ENCODE results near the gene RIPOR3. TPM values are rescaled to one million over a fixed set of nuclear protein-coding genes. Genes with fewer than 3 reads are reported as not detected.

RIPOR3 gene
- total RNA-seq, 4 donors from 2014 or later: 1.3 to 9.7 (median 3.3) TPM

GRCh38 chr20:50633361-50633760 lies 58.0 kb downstream of the RIPOR3 start:
- no peaks in the 10 kb centered on the region for H3K36me3 ChIP-seq
- no peak for TF ChIP-seq POLR2A (IDR thresholded peaks at IDR 0.05)
- no peak for TF ChIP-seq CTCF (IDR thresholded peaks at IDR 0.05)
- peaks cover 17 to 36% (median 21%) of the 10 kb centered on the region in 3 donors for H3K4me1 ChIP-seq
- DNase-seq: no peak
- no peak overlapping the region for H3K4me3 ChIP-seq
- H3K27me3 ChIP-seq: no peaks in the 10 kb centered on the region
- no peak overlapping the region for H3K27ac ChIP-seq
- no peaks in the 10 kb centered on the region for H3K9me3 ChIP-seq
- intact Hi-C loops (cut with DNase I): no loop called here
- 65 to 70% methylated on average over 8 to 9 of the region's 10 CpGs for WGBS, 2 donors

- Histone ChIP-seq H3K27me3 (no peaks in the 10 kb centered on the region), H3K27ac (no peak overlapping the region), H3K4me3 (no peak overlapping the region), H3K36me3 (no peaks in the 10 kb centered on the region), H3K9me3 (no peaks in the 10 kb centered on the region), H3K4me1 (peaks cover 17 to 29% (median 20%) of the 10 kb centered on the region in 3 donors)
- 94% methylated on average over 3 of the region's 5 CpGs; no CpG with 5 or more reads in 1 of the 2 donors for WGBS, 2 donors
- TF ChIP-seq CTCF (IDR thresholded peaks at IDR 0.05) (no peak), POLR2A (IDR thresholded peaks at IDR 0.05) (no peak)
- no peak for DNase-seq
- intact Hi-C loops (cut with DNase I): no loop called here
These were observed 58.6 kb downstream of the RIPOR3 start for GRCh38 chr20:50632701-50633100.

GRCh38 chr20:50632236-50632635 lies 59.1 kb downstream of the RIPOR3 start:
- TF ChIP-seq POLR2A (IDR thresholded peaks at IDR 0.05): no peak
- TF ChIP-seq CTCF (IDR thresholded peaks at IDR 0.05): no peak
- peaks cover 17 to 25% (median 18%) of the 10 kb centered on the region in 3 donors for H3K4me1 ChIP-seq
- intact Hi-C loops (cut with DNase I): no loop called here
- WGBS, 2 donors: 79 to 100% methylated on average over 4 to 7 of the region's 7 CpGs
- no peaks in the 10 kb centered on the region for H3K27me3 ChIP-seq
- H3K36me3 ChIP-seq: no peaks in the 10 kb centered on the region
- no peak for DNase-seq
- H3K27ac ChIP-seq: no peak overlapping the region
- H3K9me3 ChIP-seq: no peaks in the 10 kb centered on the region
- H3K4me3 ChIP-seq: no peak overlapping the region

DNA sequence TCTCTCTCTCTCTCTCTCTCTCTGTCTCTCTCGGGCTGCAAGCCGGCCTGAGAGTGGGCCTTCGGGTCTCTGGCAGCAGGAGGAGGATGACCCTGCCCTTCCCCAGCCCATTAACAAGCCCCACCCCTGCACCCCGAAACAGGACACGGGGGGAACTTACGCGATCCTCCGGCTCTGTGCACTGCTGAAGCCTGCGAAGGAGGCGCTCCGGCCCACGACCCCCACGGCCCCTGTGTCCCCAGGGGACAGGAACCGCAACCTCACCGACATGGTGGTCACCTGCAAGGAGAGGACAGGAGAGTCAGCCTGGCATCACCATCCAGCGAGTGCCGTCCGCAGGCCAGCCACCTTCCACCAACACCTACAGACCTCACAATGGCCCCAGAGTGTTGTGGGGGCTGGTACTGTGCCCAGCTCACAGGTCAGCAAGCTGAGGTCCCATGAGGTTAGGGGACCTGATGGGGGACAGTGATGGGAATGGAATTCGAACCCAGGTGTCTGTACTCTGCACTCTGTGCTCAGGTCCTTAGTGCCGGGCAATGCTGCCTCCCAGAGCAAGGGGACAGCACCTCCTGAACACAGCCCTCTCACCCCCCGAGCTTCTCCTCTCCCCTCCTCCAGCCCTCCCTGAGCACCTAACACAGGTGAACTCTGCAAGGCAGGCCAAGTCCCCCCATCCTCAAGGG lies 60.6 kb downstream of the RIPOR3 start:
- no peak for DNase-seq
- Histone ChIP-seq H3K27me3 (no peaks in the 10 kb centered on the region), H3K4me1 (peaks cover 3 to 20% (median 8%) of the 10 kb centered on the region in 3 donors), H3K4me3 (no peak overlapping the region), H3K27ac (no peak overlapping the region), H3K36me3 (no peaks in the 10 kb centered on the region), H3K9me3 (no peaks in the 10 kb centered on the region)
- TF ChIP-seq POLR2A (IDR thresholded peaks at IDR 0.05) (no peak), CTCF (IDR thresholded peaks at IDR 0.05) (no peak)
- intact Hi-C loops (cut with DNase I): no loop called here
- WGBS, 2 donors: 68 to 92% methylated on average over 4 to 6 of the region's 21 CpGs

DNA sequence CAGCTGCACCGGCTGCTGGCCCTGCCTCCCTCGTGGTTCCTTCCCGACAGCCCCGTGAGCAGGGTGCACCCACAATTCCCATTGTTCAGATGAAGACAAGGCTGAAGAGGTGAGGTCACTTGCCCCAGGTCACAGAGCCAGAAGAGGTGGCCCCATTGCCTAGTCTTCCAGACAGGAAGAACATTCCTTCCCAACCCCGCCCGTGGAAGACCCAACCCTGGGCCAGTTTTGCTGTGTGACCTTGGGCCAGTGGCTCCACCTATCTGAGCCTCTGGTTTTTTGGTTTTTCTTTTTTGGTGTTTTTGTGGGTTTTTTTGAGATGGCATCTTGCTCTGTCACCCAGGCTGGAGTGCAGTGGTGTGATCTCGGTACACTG lies 61.7 kb downstream of the RIPOR3 start:
- no peak for DNase-seq
- WGBS, 2 donors: 63 to 94% methylated on average over 4 to 5 of the region's 7 CpGs
- intact Hi-C loops (cut with DNase I): no loop called here
- no peaks in the 10 kb centered on the region for H3K9me3 ChIP-seq
- no peak for TF ChIP-seq POLR2A (IDR thresholded peaks at IDR 0.05)
- TF ChIP-seq CTCF (IDR thresholded peaks at IDR 0.05): no peak
- H3K36me3 ChIP-seq: no peaks in the 10 kb centered on the region
- H3K27me3 ChIP-seq: no peaks in the 10 kb centered on the region
- peaks cover 0 to 16% (median 9%) of the 10 kb centered on the region in 3 donors for H3K4me1 ChIP-seq
- H3K27ac ChIP-seq: no peak overlapping the region
- no peak overlapping the region for H3K4me3 ChIP-seq
